ENCODE data around the gene SAP130. TPM values are rescaled to one million over a fixed set of nuclear protein-coding genes. Genes with fewer than 3 reads are reported as not detected.
A peak's percentile ranks its signal among the peaks of the same experiment; 100 is the strongest.

The SAP130 gene
- total RNA-seq, 1 donor from 2014 or later: 13.0 TPM

DNA sequence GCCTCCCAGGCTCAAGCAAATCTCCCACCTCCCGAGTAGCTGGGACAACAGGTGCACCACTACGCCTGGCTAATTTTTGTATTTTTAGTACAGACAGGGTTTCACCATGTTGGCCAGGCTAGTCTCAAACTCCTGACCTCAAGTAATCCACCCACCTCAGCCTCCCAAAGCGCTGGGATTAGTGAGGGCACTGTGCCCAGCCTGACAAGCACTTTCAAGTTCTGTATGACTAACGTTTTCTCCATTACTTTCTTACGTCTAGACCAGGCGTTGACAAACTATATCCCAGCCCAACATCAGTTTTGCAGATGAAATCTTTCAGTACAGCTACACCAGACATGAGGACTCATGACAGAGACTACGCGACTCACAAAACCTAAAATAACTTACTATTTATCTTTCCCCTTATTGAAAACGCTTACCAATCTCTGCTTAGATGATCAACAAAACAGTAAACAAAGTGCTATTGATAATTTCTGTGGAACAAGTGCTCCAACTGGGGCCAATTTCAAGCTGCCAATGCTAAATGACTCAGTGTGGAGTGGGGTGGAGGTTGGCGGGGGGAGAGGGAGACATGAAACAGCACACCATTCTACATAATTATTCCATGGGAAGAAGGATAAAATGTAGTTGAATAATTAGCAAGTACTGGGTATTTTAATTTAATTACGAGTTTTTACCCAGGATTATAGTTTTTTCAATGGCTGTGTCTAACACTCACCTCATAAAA lies 59.1 kb downstream of the SAP130 start:
- ATAC-seq (ENCODE audit: poor library complexity) (no peak), DNase-seq (no peak)
- intact Hi-C loops (cut with DNase I): no loop called here

DNA sequence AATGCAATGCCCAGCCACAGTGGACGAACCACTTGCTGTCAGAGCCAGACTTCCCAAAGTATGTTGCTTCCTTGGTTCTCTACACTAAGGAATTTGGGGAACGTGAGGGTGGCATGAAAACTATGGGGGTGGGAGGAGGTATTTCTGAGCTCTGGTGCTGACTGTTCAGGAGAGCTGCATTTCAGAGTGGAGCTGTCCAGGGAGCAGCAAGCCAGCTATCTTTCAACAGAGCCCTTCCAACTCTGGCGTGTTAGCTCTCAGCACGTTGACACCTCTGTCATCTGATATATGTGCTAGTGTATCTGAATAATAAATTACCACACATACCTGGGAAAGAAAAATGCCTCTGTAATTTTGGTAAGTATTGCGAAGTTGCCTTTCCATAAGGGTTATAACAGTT lies 66.1 kb downstream of the SAP130 start:
- ATAC-seq (ENCODE audit: poor library complexity) (peak; percentile 97), DNase-seq (no peak)
- intact Hi-C loops (cut with DNase I): no loop called here

DNA sequence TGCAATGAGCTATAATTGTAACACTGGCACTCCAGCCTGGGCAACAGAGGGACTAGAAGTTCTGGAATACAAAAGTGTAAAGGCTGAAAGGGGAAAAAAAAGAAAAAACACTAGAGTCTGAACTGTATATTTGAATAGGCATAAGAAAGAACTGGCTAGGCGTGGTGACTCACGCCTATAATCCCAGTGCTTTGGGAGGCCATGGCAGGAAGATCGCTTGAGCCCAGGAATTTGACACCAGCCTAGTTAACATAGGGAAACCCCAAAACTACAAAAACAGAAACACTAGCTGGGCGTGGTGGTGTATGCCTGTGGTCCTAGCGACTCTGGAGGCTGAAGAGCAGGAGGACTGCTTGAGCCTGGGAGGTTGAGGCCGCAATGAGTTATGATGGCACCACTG lies 70.6 kb downstream of the SAP130 start:
- ATAC-seq (ENCODE audit: poor library complexity): no peak

DNA sequence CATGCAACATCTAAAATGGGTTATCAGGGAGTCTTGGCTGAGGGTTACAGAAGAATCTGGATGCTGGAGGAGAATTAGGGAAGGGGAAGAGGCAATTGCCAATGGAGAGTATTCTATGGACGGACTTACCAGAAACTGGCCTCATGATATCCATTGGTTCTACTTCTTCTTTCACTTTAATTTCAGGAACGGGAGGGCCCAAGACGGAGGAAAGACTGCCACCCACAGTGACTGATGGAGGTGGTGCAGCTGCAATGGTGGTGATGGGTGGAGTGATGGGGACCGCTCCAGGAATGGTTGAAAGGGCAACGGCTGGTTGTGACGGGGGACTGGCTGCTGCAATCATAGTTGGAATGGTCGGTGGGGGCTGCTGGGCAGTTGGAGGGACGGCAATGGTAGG lies 73.0 kb downstream of the SAP130 start:
- ATAC-seq (ENCODE audit: poor library complexity) (no peak), DNase-seq (no peak)
- intact Hi-C loops (cut with DNase I): no loop called here

More for the DNA sequence above, 70.6 kb downstream of the SAP130 start:
- no peak for DNase-seq
- intact Hi-C loops (cut with DNase I): no loop called here

DNA sequence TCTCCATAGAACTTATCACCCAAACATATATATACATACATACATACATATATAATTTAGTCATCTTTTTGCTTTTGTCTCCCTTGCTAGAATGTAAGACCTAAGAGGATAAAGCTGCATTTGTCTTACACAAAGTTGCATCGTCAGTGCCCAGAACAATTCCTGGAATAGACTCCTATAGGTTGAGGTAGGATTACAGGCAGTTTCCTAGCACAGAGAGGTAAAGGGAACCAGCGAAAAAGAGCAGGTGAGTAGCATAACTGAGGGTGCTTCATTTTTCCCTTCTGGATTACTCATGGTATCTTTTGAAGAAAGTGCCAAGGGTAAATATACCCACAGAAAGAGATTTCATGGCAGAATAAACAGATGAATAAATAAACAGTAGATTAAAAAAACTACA lies 74.0 kb downstream of the SAP130 start:
- intact Hi-C loops (cut with DNase I): no loop called here
- ATAC-seq (ENCODE audit: poor library complexity): no peak
- DNase-seq: no peak

DNA sequence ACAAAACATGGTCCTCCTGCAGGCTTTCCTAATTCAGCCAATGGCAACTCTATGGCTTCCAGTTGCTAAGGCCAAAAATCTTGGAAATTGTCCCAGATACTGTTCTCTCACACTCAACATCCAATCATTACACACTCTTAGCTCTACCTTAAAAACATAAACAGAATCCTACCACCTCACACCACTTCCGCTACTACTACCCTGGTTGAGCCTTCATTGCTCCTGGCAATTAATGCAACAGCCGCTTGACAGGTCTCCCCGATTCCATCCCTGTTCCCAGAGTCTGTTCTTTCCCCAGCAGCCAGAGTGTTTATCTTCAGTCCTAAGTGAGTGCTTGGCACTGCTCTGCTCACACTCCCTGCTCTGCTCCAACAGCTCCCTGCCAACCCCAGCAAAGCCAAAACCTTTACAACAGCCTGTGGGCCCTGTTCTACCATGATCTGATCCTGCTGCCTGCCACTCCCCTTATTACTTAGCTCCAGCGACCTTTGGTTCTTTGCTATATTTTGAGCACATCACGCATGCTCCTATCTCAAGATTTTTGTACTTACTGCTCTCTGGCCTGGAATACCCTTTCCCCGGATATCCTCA lies 74.6 kb downstream of the SAP130 start:
- intact Hi-C loops (cut with DNase I): no loop called here
- ATAC-seq (ENCODE audit: poor library complexity) (peak; percentile 97), DNase-seq (peak; percentile 72)

DNA sequence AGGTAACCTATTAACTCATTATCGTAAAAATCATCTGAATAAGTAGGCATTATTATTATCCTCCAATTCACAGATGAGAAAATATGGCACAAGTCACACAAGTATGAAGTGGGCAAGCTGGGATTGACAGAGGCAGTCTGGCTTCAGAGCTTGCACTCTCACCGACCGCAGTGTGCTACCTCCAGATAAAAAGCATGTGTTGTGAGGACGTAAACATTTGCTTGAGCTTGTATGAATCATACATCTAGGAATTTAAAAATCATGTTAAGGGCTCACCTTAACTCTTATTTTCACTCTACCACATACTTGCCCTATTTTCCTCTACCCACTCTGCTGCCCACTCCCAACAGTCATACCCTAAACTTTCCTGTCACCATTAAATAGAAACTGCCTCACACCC lies 76.8 kb downstream of the SAP130 start:
- intact Hi-C loops (cut with DNase I): no loop called here
- no peak for ATAC-seq (ENCODE audit: poor library complexity)

DNA sequence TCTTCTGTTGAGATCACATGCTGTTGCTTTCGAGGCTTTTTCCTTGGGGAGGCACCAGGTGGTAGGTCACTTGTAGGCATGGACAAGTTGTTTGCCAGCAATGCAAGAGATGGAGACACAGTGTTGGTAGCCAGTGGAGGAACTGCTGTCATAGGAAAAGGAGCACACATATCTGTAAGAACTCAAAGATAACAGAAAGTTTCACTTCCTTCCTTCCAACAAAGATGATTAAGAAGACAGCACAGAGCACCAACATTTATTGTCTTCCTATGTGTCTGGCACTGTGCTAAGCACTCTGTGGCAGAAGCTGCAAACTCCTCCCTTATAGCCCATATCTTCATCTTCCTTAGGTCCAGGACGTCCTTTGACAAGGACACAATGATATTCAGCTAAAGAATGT lies 77.6 kb downstream of the SAP130 start:
- DNase-seq (no peak), ATAC-seq (ENCODE audit: poor library complexity) (no peak)
- intact Hi-C loops (cut with DNase I): no loop called here

More for the DNA sequence above, 76.8 kb downstream of the SAP130 start:
- no peak for DNase-seq

DNA sequence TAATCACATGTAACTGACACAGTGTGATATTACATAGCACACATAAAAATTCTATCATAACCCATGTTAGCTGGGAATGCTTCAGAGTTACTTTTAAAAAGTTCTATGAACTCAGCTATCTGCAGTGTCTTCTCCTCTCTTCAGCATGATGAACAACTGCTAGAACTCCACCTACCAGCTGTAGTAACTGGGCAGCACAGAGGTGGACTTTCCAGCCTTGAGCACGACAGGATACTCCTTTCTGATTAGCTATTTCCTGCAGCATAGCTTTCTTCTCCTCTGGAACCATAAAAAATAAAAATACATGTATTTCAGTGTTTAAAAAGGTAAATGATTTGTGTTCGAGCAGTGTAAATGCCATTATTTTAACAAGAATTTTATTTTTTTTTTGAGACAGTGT lies 82.6 kb downstream of the SAP130 start:
- DNase-seq (no peak), ATAC-seq (ENCODE audit: poor library complexity) (no peak)
- intact Hi-C loops (cut with DNase I): no loop called here

DNA sequence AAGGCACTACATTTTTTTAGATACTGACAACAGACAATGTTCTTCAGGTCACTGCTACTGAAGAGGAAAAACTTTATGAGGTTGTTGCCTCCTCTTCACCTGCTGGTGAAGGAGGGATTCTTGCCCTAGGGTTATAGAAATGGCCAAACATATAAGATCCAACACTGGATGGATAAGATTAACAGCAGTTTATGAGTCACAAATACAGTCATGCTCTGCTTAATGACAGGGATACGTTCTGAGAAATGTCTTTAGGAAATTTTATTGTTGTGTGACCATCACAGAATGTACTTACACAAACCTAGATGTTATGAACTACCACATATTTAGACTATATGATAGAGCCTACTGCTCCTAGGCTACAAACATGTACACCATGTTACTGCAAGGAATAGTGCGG lies 84.7 kb downstream of the SAP130 start:
- intact Hi-C loops (cut with DNase I): no loop called here
- no peak for ATAC-seq (ENCODE audit: poor library complexity)

DNA sequence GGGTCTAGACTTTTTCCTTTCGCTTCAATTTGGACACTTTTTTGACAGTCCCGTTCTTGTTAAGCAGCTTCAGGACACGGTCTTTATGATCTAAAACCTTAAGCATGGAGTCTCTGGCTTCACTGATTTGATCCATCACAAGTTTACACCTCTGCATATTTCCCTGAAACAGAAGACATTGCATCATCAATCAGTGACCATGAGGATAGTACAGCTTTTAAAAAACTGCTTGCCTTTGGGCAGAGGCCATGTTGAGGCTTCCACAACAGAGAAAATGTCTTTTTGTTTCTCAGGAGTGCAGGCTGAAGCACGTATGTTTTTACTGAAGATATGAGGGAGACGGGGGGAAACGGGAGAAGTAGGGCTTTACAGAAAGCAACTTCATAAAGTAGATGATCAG lies 85.9 kb downstream of the SAP130 start:
- ATAC-seq (ENCODE audit: poor library complexity) (no peak), DNase-seq (no peak)
- intact Hi-C loops (cut with DNase I): no loop called here

More for the DNA sequence above, 84.7 kb downstream of the SAP130 start:
- DNase-seq: no peak

DNA sequence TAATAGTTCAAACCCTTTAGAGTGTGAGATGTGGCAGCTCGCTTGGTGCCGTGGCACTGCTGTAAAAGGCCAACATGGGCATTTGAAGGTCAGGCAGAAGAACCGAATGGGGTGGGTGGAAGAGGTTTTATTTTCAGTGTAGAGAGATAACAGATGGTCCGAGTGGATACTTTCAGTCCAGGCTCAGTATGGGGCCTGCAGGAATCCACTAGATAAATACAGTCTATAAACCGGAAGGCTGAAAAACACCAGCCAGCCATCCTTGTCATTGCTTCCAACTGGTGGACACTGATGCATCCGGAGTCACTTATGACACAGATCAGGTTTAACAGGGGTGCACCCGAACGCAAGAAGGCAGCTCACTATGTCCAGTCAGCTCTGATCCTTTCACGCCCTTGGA lies 86.4 kb downstream of the SAP130 start:
- ATAC-seq (ENCODE audit: poor library complexity): no peak
- intact Hi-C loops (cut with DNase I): no loop called here
- no peak for DNase-seq

DNA sequence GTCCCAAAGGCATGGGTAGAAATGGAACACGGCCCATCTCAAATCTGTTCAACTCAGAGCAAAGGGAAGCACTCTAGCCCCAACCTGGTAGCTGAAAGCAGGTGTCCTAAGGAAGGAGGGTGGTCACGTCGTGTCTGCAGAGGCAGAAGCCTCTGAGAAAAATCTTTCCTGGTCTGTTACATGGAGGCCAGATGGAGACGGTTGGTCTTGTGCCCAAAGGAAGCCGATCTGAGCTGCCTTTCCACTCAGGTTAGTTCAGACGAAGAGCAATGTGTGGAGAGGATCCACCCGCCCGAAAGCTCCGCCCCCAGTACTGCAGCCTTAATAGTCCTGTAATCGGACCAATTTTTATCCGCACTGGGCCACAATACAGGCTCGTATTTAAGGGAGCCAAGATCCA lies 87.2 kb downstream of the SAP130 start:
- ATAC-seq (ENCODE audit: poor library complexity): no peak
- intact Hi-C loops (cut with DNase I): no loop called here
- DNase-seq: no peak

DNA sequence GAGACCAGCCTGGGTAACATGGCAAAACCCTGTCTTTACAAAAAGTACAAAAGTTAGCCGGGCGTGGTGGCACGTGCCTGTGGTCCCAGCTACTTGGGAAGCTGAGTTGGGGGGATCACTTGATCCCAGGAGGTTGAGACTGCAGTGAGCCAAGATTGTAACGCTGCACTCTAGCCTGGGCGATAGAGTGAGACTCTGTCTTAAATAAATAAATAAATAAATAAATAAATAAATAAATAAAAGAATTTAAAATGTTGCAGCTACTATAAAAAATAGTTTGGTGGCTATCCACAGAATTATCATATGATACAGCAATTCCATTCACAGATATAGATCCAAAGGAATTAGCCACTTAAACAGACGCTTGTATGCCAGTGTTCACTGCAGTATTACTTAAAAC lies 92.5 kb downstream of the SAP130 start:
- intact Hi-C loops (cut with DNase I): no loop called here
- no peak for DNase-seq
- ATAC-seq (ENCODE audit: poor library complexity): no peak

DNA sequence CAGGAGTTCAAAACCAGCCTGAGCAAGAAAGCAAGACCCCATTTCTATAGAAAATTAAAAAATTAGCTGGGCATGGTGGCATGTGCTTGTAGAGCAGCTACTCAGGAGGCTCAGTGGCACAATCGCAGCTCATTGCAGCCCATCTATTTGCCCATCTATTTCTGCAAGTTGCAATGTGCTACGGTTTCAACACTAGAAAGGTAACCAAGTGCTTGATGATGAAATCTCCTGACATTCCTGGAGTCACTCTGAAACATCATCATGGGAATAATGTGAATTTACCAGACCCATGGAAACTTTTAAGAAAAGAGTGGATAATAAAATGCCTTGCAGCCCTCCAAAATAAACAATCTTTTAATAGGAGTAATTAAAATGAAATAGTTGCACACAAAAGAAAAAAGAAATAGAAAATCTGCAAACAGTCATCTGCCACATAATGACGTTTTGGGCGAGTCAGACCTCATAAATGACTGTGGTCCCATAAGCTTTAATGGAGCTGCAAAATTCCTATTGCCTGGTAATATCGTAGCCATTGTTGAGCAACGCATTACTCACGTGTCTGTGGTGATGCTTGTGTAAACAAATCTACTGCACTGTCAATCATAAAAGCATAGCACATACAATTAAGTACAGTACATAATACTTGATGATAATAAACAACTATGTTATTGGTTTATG lies 95.5 kb downstream of the SAP130 start:
- no peak for ATAC-seq (ENCODE audit: poor library complexity)
- no peak for DNase-seq
- intact Hi-C loops (cut with DNase I): no loop called here

DNA sequence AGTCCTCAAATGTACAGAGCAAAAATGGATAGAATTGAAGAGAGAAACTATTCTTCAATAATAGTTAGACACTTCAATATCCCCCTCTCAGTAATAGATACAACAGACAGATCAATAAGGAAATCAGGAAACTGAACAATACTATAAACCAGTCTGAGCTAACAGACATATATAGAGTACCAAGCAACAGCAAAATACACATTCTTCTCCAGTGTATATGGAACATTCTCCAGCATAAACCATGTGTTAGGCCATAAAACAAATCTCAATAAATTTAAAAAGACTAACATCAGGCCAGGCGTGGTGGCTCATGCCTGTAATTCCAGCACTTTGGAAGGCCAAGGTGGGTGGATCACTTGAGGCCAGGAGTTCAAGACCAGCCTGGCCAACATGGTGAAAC lies 98.4 kb downstream of the SAP130 start:
- DNase-seq (no peak), ATAC-seq (ENCODE audit: poor library complexity) (no peak)
- intact Hi-C loops (cut with DNase I): no loop called here

DNA sequence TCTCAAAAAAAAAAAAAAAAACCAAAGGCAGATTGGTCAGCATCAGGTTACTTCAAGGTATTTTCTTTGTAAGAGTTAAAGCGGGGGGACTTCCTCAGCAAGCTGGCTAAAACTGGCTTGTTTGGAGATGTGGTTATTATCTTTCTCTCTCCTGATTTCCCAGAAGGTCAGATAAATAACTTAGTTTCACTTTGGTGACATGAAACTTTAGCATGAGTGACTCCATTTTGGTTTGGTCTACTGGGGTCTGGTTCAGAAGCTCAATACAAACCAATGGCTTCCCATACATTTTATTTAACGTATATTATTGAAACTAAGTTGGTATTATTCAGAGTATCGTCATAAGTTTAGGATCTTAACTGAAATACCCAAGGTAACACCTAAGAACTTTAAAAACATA lies 100.5 kb downstream of the SAP130 start:
- ATAC-seq (ENCODE audit: poor library complexity): no peak
- no peak for DNase-seq
- intact Hi-C loops (cut with DNase I): no loop called here

DNA sequence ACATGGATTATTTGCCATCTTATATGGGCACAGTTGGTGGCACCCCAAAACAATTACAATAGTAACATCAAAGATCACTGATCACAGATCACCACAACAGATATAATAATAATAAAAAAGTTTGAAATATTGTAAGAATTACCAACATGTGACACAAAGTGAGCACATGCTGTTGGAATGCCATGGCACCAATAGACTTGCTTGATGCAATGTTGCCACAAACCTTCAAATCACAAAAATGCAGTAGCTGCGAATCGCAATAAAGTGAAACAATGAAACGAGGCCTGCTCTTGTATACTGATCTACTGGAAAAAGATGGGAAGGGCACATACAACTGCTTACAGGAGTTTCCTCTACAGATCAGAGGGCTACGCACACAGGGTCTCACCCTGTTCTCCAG lies 109.9 kb downstream of the SAP130 start:
- ATAC-seq (ENCODE audit: poor library complexity) (no peak), DNase-seq (no peak)
- intact Hi-C loops (cut with DNase I): no loop called here

DNA sequence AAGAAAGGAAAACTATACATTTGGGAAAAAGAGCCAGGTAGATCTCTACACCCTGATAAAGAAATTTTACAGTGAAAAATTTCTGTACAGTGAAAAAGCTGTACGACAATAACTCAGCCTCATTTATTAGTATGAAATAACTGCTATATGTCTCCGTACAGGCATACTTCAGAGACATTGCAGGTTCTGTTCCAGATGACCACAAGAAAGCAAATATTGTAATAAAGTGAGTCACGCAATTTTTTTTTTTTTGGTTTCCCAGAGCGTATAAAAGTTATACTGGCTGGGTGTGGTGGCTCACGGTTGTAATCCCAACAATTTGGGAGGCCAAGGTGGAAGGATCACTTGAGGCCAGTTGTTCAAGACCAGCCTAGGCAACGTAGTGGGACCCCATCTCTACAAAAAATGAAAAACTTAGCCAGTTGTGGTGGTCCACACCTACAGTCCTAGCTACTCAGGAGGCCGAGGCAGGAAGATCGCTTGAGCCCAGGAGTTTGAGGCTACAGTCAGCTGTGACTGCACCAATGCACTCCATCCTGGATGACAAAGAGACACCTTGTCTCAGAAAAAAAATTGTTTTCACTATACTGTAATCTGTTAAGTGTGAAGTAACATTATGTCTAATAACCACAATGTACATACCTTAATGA lies 113.9 kb downstream of the SAP130 start:
- no peak for DNase-seq
- intact Hi-C loops (cut with DNase I): no loop called here
- ATAC-seq (ENCODE audit: poor library complexity): no peak

DNA sequence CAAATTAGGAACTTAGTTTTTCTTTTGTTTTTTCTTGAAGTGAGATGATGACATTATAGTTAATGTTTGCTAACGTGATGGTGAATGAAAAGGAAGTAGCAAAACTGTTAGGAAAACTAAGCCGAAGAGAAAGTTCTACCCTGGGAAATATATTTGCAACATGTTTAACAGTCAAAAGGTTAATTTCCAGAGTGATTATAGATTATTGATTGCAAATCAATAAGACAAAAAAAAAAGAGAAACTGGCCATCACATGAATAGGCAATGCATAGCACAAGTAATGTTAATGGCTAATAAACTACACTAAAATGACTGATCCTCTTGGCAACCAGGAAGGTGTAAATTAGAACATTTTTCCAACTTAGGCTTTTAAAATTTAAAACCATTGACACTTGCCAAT lies 116.1 kb downstream of the SAP130 start:
- intact Hi-C loops (cut with DNase I): no loop called here
- ATAC-seq (ENCODE audit: poor library complexity) (no peak), DNase-seq (no peak)
